Posterior cingulate gyrus (tissue), 11 donors: Measurements from ENCODE around the gene PPP1R11.

Experiments used
- DNase-seq, 10 donors: peaks; one replicate each; pipeline versions ENCODE4 v3.0.0 to v3.0.0-alpha.2; 2020 to 2021; ENCODE audit warnings: mixed read lengths in 3 of 10
- intact Hi-C: fragments of 100-400 bp; cut with DNase I; formaldehyde crosslinking; loops from one replicate; pipeline ENCODE4 v1.15.1; 2023

PPP1R11 gene

DNA sequence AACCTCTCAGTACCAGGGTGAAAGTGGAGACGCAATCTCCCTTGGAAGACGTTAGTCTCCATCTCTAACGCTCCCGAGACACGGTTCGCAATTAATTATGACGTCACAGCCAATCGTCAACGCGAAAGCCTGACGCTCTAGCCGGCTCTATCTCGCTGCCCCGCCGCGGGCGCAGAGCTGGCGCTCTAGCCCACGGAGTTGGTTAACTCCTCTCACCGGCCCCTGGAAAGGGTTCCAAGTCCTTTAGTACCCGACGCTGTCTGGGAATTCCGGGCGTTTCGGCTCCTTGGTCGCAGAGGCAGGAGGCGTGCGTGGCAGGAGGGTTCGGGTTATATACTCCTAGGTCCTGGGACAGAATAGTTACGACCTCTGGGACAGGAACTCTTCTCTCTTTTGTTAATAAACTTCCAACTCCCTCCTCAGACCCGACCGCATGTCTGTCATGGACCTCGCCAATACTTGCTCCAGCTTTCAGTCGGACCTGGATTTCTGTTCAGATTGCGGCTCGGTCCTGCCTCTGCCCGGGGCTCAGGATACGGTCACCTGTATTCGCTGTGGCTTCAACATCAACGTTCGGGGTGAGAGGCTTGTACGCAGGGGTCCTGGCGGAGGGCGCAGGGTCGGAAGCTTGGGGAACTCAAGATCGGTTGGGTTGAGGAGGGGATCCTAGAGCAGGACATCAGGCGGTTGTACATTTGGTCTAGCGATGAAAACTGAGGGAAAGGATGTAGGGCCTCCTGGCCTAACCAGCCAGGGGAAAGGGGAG, 5.7 kb upstream of the PPP1R11 start, which contains the start of gene POLR1H:
Gene POLR1H, plus strand, starts transcription at position 174 of the 766 bp plus-strand sequence. Its CDS starts 260 bp downstream, at position 434.
- intact Hi-C loops, result loop anchor here (5.0 to 10.0 kb wide), 2 partner anchors 154 to 266 kb away; partner anchors contain the start of genes TRIM26 and TRIM39
- DNase-seq, result peak; percentile 88 to 99 (median 92)

DNA sequence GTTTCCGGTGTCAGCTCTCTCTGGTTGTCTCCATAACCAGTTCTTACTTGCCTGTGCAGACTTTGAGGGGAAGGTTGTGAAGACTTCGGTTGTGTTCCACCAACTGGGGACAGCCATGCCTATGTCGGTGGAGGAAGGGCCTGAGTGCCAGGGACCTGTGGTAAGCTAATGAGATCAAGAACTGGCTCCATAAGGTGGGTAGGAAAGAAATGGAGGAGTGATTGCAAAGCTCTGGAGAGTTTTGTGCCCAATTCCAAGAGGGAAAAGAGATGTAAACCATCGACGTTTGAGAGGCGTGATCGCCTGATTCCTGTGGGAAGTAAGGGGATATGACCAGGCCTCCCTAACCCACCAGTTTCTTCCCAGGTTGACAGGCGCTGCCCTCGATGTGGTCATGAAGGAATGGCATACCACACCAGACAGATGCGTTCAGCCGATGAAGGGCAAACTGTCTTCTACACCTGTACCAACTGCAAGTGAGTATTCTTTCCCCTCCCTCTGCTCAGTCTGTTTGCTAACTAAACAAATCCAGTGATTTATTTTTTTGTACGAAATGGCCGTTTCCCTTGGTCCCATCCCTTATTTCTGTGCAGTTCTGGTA, 5.0 kb upstream of the PPP1R11 start:
- no peak for DNase-seq
- intact Hi-C loops, result loop anchor here (5.0 to 10.0 kb wide), 2 partner anchors 153 to 265 kb away; partner anchors contain the start of genes TRIM26 and TRIM39

DNA sequence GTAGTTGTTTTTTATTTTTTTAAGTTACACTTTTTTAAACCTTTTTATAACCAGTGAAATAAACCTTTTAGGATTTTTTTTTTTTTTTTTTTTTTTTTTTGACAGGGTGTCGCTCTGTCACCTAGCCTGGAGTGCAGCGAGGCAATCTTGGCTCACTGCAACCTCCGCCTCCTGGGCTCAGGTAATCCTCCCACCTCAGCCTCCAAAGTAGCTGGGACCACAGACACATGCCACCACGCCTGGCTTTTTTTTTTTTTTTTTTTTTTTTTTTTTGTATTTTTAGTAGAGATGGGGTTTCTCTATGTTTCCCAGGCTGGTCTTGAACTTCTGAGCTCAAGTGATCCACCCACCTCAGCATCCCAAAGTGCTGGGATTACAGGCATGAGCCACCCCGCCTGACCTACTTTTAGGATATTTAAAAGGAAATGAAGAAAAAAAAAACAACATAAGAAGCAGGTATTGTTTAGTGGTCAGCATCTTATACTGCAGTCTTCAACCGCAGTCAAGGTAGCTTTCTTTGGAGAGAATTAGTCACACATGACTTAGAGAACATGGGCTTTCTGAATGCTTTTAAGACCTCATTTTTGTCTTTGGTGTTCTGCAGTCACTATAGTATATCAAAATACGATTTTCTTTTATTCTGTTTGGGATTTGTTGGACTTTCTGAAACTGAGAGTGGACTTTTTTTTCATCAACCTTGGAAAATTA, 4.4 kb upstream of the PPP1R11 start:
- no peak for DNase-seq
- intact Hi-C loops, result loop anchor here (5.0 to 10.0 kb wide), 2 partner anchors 152 to 265 kb away; partner anchors contain the start of genes TRIM26 and TRIM39

DNA sequence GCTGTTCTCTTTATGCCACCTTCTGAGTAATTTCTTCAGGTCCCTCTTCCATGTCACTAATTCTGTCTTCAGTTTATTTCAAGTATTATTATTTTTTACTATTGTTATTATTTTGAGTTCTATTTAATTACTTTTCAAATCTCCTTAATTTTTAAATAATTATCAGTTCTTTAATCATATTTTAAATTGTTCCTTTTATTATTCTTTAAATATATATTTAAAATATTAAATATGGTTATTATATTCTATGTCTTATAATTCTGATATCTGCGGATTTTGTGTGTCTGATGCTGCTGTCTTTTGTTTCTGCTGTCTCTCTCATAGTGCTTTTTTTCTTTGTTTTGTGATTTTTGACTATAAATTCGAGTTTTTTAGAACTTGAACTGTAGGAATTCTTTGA, 3.7 kb upstream of the PPP1R11 start:
- DNase-seq, result no peak
- intact Hi-C loops, result loop anchor here (5.0 to 10.0 kb wide), 2 partner anchors 151 to 264 kb away; partner anchors contain the start of genes TRIM26 and TRIM39

DNA sequence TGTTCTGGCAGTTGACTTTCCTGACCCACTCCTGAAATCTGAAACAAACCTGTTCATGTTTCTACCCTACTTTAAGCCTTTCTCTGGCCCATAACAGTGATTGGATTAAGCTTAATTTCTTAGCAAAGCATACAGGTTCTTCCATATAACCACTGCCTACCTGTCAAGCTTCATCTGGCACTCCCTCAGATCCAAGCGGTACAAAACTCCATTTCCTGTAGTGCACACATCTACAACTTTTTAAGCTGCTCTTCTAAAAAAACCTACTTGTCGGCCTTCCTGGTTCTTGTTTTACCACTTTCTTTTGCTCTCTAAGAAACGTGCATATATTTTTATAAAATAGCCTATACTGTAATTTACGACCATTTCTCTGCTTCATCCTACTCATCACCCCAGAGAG, 916 bp upstream of the PPP1R11 start:
- intact Hi-C loops, result loop anchor here (2.0 to 10.0 kb wide), 2 partner anchors 37 to 149 kb away; partner anchors contain the start of gene TRIM26
- no peak for DNase-seq

DNA sequence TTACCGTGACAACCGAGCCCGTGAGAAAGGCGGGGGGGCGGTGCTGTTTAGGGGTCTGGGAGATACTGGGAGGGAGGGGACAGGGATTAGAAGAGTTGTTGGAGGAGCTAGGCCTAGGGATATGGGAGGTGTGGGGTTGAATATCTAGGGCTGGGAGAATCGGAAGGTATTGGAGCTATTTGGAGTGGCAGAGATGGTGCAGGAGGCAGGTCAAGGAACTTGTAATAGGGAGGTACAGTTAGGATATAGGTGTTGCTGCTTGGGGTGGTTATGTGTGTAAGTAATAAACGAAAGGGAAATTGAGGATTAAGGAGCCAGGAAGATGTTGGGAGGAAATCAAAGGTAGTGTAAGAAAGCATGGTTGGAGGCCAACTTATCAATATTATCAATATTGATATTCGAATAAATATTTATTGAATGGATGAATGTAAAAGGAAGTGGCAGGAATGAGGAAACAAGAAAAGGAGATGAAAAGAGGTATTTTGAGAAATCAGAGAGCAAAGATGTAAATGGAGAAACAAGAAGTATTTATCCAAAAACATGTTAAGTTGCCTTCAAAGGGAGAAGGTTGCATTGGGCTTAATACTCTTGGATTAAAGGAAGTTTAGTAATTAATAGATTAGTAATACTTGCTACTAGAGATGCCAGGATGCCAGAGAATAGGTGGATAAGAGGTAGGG, 602 bp downstream of the PPP1R11 start:
- intact Hi-C loops, result loop anchor here (2.0 to 10.0 kb wide), 2 partner anchors 35 to 147 kb away; partner anchors contain the start of gene TRIM26
- no peak for DNase-seq

DNA sequence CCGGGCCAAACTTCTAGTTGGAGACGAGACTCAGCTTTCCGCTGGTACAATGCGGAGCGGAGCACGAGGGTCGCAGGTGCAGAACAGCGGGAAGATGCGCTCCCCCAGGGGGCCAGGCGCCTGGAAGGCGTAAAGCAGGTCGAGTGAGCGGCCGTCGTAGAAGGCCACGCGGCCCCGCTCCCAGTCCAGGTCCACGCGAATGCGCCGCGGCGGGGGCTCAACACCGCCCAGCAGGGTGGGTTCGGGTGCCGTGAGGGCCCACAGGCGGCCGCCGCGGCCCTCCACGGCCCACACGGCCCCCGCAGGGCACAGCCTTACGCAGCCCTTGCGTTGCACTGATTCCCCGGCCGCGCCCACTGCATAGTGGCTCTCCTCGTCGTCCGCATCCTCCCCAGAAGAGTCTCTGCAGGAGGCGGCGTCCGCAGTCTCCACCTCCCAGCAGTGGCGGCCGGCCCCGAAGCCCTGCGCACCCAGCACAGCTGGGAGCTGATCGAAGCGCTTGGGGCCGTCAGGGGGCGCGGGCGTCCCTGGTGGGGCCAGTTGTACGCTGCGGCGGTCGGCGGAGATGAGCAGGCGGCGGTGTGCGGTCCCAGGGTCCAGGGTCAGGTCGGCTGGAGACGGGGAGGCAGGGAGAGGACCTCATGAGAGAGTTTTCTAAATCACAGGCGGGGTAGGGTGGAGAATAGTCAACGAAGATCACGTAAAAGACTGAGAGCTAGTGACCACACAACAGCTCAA, 4.3 kb downstream of the PPP1R11 start:
- peak in 2 of 10 donors; percentile 71 to 84 for DNase-seq
- intact Hi-C loops, result loop anchor here (2.0 kb wide), 1 partner anchor 64 kb away; no protein-coding TSS in a partner anchor

DNA sequence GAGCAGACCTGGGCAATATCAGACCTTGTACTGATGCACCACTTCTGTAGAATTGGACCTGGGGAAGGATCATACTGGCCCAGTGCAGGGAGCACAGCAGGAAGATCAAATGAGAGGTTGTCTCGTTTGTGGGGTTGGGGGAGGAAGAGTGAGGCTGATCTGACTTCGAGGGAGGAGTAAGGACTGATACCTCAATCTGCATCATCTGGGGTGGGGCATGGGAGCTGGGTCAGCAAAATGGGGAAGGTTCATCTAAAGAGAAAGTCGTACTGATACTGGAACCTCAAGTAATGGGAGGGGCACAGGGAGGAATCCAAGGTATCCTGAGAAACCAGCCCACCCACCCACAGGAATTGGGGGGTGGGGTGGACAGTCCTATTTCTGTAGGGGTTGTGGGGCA, 4.9 kb downstream of the PPP1R11 start:
- intact Hi-C loops, result loop anchor here (2.0 kb wide), 1 partner anchor 63 kb away; no protein-coding TSS in a partner anchor
- DNase-seq, result no peak

DNA sequence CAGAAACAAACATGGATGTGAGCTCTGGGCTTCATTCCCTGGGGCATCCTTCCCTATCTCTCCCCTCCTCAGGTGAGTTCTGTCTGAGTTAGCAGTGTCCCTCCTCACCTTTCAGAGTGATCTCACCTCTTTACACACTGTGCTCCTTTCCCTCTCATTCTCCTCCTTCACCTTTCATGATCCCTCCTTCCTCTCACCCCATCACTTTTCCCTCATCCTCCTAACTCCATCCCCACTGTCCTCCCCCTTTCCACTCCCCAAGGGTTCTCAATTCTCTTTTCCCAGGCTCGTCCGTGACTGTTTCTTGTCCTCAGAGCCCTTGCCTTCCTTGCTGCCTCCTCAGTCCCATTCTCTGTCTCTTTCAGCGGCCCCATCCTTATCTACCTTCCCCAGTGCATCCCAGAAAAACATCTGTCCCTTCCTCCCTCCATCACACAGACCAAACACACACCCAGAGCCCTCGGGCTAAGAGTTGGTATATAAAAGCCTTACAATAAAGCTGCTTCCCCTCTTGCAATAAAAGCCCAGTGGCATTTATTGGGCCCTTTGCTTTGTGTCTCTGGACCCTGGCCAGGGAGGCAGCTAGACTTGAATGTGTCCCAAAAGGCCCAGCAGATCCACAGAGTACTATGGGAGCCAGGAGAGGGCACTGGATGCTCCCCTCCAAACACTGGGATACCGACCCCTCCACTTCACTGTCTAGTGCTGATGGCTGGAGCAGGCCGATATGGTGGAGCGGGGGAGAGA, 6.7 kb downstream of the PPP1R11 start:
- no peak for DNase-seq
- intact Hi-C loops, result no loop called here

DNA sequence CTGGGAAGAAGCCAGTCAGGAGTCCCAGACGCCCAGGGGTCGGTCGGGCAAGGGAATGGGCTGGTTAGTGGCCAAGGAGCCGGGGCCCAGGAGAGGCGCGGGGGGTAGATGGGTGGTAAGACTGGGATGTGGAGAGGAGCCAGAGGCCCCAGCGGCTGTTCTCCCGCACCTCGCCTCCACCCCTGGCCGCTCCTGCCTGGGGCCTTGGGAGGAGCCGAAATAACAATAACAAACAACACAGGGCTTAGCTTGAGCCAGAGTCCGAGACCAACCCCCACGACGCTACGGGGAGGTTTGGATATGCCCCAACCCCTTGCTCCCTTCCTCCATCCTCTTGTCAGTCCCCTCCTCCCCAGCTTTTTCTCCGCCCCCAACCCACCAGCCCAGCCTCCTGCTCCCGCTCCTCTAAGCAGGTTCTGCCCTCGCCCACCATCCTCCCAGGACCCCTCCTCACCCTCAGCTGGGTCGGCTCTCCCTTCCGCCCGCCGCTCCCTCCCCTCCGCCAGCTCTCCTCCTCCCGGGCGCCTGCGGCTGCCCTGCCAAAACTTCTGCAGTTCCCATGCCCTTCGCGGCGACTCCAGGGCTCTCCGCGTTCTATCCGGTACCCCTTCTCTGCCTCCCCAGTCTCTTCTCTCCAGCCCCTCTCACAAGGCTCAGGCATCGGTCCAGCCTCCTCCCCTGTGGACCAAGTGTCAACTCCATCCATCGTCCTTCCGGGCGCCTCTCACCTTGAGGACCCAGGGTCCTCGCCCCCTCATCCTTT, 7.5 kb downstream of the PPP1R11 start:
- DNase-seq, result peak in 1 of 10 donors; percentile 78
- intact Hi-C loops, result no loop called here

DNA sequence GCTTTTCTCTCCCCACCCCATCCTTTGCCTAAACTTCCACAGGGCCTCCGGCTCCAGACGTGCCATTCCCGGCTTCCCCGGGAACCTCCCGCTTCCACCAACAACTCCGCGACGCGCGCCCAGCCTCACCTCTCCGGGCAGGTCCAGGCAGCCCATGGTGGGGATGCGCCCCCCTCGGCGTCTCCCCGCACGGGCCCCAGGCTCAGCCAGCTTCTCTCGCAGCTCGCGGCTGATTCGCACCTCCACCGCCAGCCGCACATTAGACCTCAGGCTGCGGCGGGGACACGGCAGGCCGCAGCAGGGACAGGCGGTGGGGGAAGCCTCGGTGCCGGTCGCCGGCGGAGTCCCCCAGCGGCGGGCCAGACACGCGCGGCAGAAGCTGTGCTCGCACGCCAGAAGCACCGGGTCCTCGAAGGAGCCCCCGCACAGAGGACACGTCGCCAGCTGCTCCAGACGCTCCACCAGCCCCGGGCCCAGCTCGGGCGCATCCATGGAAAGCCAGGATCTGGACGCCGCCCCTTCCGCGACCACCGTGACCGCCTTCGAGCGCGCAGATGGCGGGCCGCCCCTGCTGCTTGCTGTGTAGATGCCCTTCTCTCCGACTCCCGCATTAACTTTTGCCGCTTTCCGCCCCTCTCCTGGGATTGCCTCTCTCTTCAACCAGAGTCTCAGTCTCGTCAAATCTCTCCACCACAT, 8.2 kb downstream of the PPP1R11 start, which contains the start of gene RNF39:
Gene RNF39, minus strand, starts transcription at position 676 of the 696 bp plus-strand sequence. Its CDS starts 184 bp downstream, at position 492.
- intact Hi-C loops, result no loop called here
- DNase-seq, result peak in 1 of 10 donors; percentile 77

DNA sequence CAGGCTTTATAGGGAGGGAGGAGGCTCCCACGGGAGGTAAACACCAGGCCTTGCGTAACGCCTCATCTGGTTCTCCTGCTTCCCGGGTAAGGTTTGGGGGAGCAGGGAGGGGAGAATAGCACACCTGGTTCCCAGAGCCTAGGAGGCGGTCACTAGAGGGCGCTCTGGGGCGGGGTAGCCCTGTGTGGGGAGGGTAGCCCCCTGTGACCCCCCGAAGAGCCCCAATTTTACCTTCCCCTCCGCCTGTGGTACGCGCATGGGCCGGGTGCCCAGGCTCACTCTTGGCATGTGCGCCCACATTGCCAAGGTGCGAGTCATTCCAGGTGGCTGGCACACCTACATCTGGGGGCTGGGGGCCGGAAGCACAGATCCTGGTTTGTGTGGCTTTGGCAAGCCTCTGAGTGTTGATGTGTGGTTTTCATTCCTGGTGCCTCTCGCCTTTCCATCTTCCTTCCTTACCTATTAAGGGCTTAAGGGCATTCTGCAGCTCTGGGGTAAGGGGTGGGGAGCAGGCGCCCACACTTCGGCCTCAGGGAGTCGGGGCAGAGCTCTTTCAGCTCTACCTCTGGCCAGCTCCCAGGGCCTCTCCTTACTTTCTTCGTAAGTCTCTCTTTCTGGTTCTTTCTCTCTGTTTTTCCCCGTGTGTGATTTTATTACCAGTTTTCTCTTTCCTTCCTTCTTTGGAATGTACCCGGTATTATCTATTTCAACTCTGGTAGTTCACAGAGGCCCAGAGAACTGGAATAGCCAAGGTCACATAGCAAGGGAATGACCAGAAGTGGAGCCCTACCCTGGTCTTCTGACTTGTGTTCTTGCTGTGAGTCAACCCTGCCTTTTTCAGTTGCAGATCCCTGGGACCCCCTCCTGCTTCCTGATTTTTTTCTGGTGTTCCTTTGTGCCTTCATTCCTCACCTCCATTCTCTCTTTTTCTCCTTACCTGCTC, 9.1 kb downstream of the PPP1R11 start:
- DNase-seq, result no peak
- intact Hi-C loops, result no loop called here

DNA sequence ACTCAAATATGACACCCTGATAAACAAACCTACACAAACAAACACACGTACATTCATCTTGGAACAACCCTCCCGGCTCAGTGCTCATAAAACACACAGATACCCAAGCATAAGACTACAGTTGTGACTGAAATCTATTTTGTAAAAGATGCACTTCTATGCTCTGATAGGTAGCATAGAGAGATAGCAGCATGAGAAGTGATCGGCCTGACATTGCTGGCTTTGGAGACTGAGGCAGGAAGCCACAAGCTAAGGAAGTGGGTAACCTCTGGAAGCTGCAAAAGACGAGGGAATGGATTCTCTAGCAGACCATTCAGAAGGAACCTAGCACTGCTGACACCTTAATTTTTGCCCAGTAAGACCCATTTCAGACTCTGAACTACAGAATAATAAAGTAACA, 10.2 kb downstream of the PPP1R11 start:
- intact Hi-C loops, result no loop called here

DNA sequence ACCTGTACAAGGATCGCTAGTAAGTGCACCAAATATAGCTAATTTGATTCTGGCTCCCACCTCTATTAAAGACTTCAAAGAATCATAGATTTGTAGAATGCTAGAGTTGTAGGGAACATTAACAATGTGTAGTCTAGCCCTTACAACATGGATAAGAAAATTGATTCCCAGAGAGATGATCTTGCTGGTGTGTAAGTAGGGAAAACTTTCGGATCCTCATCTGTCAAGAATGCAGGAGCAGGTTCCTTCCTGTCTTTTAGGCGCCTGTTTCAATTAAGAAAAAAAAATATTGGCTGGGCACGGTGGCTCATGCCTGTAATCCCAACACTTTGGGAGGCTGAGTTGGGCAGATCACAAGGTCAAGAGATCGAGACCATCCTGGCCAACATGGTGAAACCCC, 20.9 kb downstream of the PPP1R11 start:
- DNase-seq, result no peak
- intact Hi-C loops, result no loop called here

More for the DNA sequence above, 10.2 kb downstream of the PPP1R11 start:
- DNase-seq, result no peak

DNA sequence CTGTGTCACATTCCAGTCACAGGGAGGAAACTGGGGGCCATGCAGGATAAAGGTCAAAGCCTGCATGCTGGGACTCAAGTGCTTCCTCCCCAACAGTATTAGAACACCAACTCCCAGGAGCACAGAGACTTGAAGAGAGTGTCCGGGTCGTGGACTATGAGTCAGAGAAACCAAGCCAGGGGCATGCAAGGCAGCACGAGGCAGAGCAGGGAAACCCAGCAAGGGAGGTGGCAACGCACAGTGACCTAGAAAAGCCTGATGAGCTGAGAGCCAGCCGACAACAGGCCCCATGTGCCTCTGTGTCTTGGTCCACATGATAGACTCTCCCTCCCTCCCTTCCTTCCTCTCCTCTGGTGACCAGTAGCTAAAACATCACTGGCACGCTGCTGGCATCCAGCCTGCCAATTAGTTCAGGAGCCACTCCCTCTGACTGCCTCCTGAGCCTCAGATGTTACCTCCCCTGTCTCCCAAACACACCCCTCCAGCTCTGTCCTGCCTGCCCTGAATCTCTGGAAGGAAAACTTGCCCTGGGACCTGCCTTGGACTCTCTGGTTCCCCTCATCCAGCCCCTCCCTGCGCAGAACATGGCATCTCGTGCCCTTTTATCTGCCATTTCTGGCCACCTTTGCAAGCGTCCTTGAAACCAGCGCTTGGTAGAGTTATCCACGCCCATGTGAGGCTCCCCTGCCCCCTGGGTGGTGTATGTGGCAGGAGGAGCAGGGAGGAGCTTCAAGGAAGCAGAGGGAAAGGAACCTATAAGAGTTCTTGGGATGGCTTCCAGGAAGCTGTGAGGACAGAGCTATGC, 24.8 kb downstream of the PPP1R11 start:
- DNase-seq, result no peak
- intact Hi-C loops, result no loop called here
